HK-2 (cell line): ENCODE data around the gene TSPAN18.

Source experiments
- DNase-seq: peaks from one replicate; pipeline ENCODE4 v3.0.0-alpha.2; 2018; ENCODE audit not compliant: unreplicated experiment

Gene TSPAN18

DNA sequence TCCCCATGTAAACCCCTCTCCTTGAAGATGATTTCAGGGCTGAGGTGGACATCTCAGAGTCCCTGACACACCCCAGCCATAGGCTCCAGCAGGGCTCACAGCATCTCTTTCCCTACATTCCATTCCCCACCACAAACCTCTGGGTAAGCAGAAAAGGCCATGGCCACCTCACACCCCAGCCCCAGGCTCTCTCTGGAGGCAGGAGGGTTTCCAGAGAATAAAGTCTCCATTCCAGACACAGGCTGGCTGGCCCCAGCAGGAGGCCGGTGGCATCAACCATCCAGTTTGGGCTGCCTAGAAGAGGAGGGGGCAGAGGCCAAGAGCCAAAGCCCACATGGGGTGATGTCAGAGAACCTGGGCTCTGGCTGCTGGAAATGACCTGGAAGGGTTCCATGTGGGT lies 162.5 kb downstream of the TSPAN18 start:
- no peak for DNase-seq

DNA sequence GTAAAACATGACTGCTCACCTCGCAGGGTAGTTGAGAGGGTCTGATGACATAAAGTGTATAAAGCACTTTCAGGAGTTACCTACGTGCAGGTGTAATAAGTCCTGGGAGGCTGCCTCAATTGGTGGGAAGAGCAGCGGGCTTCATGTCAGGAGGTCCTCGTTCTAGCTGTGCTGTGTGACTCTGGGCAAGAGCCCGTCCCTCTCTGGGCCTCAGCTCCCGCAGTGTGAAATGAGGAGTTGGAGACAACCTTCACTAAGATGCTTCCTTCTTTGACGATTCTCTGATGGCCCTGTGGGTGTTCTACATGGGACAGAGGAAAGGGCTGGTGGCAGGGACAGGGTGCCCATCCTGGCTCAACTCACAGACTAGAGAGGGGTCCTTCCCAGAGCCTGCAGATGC lies 166.1 kb downstream of the TSPAN18 start:
- no peak for DNase-seq

DNA sequence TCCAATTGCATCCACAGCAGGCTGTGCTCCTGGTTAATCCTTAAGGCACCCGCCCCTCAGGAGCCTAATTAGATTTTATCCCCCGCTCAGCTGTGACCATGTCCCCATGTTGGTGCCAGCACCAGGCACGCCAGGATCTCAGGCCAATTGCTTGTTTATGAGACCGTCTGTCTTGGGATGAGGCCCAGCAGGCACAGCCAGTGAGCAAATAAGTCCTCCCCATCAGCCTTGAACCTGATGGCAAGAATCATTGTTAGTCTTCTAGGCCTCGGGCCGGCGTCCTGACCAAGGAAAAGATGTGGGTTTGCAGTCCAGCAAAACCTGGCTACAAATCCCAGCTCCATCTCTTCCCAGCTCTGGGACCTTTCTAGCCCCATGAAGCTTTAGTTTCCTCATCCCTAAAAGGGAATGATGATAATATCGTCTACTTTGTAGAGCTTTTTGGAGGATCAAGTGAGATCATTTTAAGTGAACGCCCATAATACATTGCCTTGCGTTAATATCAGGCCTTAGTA lies 166.6 kb downstream of the TSPAN18 start:
- DNase-seq: no peak

DNA sequence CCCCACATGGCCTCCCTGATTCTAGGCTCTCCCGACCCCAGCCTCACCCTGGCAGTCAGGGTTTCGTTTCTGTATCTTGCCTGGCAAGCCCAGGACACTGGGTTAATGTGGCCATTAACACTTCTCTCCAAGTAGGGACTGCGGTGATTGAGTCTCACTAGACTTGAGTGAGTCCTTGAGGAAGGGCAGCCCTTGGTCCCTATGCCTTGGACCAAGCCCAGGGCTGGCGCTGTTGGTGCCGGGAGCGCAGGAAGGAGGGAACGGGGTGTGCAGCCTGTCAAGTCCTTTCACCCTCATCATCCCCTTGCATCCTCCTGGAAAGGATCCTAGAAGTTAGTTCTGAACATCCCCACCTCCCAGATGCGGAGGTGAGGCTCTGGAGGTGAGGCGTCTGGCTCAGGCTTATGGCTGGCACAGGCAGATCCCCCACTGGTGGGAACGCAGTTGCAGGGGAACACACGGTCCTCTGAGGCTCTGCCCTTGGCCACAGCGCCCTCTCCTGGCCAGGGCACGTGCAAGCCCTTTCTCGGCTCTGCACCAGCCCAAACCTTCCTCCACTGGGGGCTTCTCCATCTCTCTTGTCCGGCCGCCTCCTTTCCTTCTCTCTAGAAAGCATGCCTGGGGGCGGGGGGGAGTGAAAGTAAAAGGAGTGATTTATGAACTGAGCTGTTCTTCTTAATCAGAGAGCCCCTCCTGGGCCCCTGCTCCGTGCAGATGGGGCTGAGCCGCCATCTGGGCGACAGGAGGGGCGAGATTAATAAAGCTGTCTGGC lies 167.3 kb downstream of the TSPAN18 start:
- peak; percentile 28 for DNase-seq

DNA sequence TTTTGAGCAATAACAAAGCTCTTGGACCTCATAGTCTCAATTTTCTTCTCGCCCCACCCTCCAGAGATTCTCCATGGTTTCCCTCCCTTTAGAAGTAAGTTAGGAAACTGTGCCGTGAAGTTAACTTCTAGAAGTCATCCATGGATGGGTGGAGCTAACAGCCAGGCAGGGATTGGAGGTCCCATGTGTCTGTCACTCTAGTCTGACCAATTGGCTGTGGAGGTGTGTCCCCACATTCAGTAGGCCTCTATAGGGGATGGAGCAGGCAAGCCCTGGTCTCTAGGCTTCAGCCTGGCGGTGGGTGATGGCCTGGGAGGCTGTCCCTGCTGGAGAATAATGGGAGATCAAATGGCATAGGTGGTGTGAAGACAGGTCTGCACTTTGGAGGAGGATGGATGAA lies 173.2 kb downstream of the TSPAN18 start:
- no peak for DNase-seq

DNA sequence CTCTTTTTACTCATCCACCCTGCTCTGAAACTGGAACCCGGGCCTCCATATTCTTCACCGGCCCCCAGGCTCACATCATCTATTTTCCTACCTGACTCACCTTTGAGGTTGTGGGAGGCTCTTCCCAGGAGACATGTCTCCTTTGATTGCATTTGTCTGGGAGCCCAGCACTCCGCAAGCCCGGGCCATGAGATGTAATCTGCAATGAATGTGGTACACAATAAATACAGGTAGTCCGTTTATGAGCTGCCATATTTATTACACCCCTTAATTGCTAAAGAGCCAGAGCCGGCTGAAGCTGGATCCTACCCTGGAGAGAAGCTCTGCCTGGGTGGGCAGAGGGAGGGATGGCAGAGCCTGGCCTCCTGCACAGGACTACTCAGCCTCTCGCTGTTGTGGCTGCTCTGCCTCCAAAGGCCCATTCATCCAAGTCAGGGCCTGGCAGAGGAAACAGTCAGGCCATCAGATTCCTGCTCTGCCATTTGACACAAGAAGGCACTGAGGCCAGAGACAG lies 174.4 kb downstream of the TSPAN18 start:
- DNase-seq: no peak

DNA sequence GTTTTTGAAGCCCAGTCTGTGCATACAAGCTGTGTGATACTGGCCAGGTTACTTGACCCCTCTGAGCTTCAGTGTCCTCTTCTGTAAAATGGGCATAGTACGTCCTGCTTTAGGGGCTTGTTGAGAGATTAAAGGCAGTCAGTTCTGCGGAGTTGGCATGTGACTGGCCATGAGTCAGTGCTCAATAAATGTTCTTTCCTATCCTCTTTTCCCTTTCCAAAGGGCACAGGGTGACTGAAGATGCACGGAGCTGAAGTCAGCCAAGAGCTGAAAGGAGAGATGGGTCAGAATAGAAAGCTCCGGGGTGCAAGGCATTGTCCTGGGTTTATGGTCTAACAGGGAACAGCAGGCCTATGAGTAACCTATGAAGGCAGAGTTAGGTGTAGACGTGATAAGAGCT lies 175.0 kb downstream of the TSPAN18 start:
- no peak for DNase-seq

DNA sequence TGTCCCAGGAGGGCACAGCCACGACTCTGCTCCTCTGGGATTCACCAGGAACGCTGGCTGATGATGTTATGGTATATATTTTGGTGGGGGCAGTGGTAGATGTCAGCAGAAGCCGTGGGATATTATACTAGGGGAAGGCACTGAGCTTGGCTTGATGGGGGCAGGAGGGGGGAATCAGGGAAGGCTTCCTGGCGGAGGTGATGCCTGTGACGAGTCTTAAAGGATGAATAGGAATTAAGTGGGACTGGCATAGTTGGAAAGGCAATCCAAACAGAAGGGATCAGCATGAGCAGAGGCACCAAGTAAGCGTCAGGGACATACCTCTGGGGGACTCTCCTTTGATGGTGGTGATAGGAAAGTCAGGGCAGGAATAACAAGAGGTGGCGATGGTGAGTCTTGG lies 176.3 kb downstream of the TSPAN18 start:
- DNase-seq: no peak

DNA sequence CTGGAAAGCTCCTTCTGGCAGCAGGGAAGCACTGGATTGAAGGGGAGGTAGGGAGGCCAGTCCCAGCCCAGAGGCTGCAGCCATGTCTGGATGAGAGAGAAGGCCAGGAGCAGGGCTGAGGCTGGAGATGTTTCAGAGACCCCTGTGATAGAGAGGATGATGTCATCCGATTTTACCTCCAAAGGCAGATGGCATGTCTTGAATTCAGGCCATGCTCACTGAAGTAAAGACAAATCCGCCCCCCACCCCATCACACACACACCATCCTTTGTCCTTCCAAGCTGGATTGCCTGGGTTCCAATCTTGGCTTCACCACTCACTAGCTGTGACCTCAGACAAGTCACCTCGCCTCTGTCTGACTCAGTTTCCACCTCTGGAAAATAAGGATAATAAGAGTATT lies 176.8 kb downstream of the TSPAN18 start:
- DNase-seq: no peak

DNA sequence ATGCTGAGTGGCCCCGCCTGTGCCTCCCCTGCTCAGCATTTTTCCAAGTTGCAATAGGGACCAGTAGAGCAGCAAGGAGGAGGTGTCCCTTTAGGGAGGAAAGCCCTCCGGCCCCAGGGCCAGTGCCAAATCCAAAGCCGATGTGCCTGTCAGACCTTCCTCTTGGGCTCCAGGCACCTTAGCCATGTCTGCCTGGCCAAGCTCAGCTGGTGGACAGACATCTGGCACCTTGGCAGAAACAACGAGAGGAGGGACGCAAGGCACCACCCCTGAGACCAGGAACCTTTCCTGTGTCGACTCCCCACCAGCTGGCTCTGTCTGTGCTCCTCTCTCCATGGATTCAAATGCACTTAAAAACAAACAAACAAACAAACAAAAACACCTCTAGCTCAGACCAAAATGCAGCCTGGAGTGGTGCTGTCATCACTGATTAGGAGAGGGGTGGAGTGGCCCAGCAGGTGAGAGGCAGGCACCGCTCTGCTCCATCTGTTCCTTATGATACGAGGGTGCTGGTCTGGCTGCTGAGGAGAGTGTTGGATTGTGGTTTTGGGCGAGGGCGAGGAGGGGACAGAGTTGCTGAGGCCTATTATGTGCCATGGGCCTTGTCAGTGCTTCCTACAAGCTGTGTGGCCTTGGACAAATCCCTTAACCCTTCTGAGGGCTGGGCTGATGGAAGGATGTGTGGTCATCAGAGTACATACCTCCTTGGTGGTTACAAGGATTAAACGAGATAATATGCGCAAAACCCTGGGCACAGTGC lies 177.7 kb downstream of the TSPAN18 start:
- DNase-seq: no peak

DNA sequence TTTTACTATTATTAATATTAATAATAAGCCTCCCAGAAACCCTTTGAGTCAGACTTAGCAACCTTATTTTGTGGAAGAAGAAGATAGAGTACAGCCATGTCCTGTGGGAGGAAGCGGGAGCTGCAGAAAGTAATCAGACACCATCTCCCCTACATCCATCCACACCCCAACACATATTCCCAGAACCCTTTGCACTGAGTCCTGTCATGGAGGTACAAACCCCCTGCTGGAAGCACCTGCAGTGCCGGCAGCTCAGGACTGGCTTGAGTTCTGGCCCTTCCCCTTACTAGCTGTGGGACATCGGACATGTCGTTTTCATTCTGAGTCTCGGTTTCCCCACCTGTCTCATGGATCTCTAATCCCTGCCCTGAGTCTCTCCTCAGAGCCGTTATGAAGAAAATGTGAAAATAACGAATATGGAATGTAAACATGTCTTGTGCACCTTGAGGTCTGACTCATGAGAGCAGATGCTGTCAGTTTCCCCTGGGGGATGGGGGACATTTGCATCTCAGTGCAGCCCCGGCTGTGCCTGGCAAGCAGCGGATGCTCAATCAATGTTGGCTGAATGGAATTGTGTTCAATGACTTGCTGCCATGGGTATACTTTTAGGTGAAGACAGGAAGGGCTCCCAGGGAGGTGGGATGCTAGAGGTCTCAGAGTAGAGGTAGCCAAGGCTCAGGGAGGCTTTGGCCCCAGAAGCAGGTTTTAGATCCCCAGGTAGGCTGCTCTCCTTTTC lies 178.5 kb downstream of the TSPAN18 start:
- no peak for DNase-seq

DNA sequence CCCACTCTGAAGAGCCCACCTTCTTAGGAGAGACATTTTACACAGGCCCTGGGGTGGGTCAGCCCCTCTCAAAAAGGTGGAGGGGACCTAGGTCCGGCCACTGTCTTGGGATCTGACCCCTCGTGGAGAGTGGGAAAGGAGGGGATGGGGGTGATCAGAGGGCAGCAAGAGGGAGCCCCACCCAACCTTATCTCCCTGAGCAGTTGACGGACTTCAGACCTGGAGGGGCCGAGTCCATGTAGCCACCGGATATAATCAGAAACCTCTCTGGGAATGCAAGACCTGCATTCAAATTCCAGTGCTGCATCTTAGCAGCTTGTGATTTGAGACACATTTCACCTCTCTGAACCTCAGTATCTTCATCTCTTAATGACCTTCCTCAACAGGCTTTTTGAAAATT lies 179.9 kb downstream of the TSPAN18 start:
- DNase-seq: no peak

DNA sequence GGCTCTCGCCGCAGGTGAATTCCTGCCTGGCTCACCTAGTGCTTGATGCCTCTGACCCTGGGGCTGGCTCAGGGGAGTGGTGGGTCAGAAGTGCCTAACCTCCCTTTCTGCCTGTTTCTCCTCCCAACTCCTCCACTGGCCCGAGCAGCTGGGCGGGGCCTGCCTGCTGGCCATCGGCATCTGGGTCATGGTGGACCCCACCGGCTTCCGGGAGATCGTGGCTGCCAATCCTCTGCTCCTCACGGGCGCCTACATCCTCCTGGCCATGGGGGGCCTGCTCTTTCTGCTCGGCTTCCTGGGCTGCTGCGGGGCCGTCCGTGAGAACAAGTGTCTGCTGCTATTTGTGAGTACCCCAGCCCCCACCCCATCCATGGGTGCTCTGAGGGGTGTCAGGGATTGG lies 182.8 kb downstream of the TSPAN18 start:
- DNase-seq: no peak

DNA sequence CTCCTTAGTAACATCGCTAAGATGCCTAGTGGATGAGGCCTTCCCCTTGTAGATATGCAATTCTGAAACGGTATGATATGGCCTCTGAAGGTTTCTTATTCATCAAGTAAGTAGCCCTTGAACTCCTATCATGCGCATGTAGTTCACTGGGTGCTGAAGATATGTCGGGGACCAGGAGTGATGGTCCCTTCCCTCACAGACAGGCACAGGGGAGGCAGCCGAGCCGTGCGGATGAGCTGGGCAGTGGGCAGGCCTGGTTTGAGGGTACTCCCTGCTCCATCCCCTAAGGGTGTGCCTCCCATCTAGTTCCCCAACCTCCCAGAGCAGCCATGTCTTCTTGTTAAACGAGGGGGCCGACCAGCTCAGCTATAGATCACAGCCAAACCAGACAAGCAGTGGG lies 183.8 kb downstream of the TSPAN18 start:
- no peak for DNase-seq

DNA sequence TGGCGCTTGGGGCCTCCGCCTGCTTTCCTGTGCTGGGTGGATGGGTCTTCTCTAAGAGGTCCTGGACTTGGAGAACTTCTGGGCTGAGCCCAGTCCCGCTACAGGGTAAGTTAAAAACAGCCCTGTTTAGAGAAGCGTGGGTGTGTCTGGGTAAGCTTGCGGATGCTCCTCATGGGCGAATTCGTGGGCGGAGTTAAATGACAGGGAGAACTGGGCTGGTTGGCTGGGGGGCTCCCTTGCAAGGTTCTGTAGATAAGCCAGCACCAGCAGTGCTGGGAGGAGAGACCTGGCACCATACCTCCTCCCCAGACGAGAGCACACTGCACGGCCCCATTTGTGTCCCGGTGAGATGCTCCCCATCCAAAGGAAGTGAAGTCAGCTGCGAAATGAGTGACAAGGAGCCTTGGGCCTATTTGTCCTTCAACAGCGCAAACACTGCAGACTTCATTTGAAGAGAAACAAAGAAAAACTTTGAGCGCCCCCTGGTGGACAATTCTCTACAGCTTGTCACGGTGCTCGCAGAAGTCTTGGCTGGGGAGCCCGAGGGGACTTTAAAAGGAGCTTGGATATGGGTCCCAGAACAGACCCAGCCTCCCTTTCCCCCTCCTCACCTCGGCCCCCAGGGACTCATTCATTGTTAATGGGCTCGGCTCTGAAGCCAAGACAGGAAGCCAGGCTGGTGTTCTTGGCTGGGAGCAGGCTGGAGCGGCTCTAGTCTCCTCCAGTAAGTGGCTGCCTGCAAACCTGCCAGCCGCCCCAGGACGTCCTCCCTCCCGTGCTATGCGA lies 184.5 kb downstream of the TSPAN18 start:
- DNase-seq: peak; percentile 75

DNA sequence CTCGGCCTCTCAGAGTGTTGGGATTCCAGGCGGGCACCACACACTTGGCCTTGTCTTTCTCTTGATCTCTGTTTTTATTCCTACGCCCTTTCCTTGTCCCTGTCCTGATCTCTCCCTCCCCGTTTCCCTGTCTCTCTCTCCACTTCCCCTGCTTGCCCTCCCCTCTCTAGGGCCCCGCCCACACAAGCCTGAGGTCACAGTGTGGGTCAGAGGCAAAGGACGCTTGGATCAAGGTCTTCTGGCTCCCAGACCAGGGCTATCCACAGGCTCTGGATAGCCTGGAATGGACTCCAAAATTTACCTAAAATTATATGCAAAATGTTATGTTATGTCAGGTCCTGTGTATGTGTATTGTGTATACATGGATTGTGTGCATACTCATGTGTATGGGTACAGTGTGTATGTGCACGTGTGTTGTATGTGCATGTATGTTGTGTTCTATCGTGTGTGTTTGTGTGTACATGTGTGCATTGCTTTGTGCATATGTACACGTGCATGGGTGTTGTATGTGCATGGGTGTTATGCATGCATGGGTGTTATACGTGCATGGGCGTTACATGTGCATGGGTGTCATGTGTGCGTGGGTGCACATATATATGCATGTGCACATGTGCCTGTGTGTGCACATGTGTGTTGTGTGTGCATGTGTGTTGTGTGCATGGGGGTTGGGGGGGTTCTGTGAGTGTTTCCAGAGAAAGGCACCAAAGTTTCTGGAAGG lies 185.7 kb downstream of the TSPAN18 start:
- no peak for DNase-seq

DNA sequence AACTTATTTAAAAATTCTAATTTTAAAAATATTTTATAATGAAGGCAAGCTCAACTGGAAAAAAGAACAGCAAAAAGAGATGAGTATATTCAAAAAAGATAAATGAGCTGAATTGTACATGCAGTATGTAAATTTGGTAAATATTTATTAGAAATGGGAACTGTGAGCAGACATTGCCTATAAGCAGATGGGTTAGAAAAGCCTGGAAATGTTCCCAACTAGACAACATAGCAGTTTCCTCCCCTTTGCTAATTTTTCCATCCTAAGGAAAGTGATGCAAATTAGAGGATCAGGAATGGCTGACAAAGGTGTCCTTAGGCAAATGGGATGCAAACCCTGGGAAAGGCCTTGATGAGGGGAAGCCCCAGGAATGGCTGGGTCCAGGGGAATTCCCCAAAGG lies 186.7 kb downstream of the TSPAN18 start:
- DNase-seq: no peak

DNA sequence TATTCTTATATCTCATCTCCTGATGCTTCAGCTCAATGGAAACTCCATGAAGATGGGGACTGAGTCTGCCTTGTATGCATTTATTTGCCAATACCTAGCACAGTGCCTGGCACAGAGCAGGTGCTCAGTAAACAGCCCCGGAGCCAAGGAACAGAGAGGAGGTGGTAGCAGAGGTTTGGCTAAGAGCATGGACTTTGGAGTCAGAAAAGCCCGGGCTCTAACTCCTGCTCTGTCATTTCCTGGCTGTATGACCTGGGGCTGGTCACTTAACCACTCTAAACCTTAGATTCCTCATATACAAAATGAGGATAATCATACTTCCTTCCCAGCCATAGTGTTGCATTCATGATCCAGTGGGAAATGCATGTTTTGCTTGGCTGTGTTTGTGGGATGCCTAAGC lies 187.3 kb downstream of the TSPAN18 start:
- no peak for DNase-seq

DNA sequence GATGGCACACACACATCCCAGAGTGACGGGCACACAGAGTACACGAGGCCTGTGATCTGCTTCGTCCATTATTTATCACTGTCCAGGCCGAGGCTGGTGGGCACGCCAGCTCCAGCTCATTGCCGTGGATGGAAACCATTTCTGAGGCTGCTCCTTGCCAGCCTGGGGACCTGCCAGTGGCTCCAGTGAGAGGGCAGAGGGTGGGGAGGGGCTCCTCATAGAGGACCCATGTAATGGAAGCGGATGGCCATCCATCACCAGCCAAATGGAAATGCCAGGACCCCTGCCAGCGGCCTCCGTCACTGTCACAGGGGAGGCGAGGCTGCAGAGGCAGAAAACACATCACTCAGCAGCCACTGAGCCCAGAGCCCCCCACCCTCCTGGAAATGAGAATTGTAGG lies 188.2 kb downstream of the TSPAN18 start:
- no peak for DNase-seq

DNA sequence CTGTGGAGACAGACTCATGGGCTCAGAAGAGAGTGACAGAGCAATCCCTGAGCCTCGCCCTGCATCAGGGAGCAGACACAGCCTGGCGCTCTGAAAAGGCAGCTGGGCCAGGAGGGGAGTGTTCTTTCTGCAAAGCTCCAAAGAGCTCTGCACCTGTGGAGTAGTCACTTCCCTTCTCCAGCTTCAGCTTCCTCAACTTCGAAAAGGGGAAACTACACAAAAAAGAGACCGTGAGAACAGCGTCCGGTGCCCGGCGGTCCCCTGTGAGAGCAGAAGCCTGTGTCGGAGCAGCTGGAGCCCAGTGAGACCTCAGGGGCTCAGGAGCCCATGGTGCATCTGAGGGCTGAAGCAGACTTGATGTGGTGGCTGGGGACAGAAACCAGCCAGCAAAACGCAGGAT lies 188.9 kb downstream of the TSPAN18 start:
- no peak for DNase-seq

DNA sequence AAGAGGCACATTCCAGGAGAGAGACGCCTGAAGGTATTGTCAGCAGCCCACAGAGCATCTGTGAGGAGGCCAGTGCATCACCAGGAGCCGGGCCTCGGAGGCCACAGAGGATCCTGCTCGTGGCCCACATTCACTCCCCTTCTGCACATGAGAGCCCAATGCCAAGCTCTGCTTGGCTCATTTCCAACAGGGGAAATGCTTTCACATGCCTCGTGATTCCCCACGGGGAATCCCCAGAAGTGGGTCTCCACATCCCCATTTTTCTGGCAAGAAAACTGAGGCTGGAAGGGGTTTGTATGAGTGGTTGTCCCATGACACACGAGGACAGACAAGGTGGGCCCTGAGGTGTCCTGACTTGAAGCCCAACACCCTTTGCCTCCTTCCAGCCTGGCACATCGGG lies 189.6 kb downstream of the TSPAN18 start:
- no peak for DNase-seq
